Measurements from ENCODE around the gene SVIL. TPM values are rescaled to one million over a fixed set of nuclear protein-coding genes. Genes with fewer than 3 reads are reported as not detected.
"Not testable (repeated sequence)": the region's sequence is repeated elsewhere in the genome, so short reads cannot be mapped to it uniquely, and the experiment has no call there.

The SVIL gene
- total RNA-seq, 1 donor from 2014 or later, result 94.7 TPM

- Histone ChIP-seq H3K4me1 (peaks cover 0 to 4% of the 10 kb centered on the region in 2 donors), H3K27ac (no peak overlapping the region), H3K4me3 (no peak overlapping the region), H3K27me3 (no peaks in the 10 kb centered on the region), H3K9me3 (no peaks in the 10 kb centered on the region), H3K36me3 (peaks cover 0 to 9% of the 10 kb centered on the region in 2 donors)
- intact Hi-C loops (cut with DNase I), result no loop called here
- no peak for TF ChIP-seq CTCF (IDR thresholded peaks at IDR 0.05)
- no peak for DNase-seq (ENCODE audit: low spot score in 2 of 2)
These were observed 59.7 kb downstream of the SVIL start for GRCh38 chr10:29575098-29575455.

- H3K9me3 ChIP-seq; DNase-seq (ENCODE audit: low spot score in 2 of 2); H3K4me3 ChIP-seq; intact Hi-C loops (cut with DNase I); H3K4me1 ChIP-seq; H3K36me3 ChIP-seq; H3K27ac ChIP-seq; H3K27me3 ChIP-seq: not testable (repeated sequence)
These were observed 60.3 kb downstream of the SVIL start for GRCh38 chr10:29574212-29575097.

- H3K9me3 ChIP-seq; H3K4me1 ChIP-seq; intact Hi-C loops (cut with DNase I); H3K36me3 ChIP-seq; H3K4me3 ChIP-seq; DNase-seq (ENCODE audit: low spot score in 2 of 2); H3K27me3 ChIP-seq: not testable (repeated sequence)
- peak overlapping the region in 1 of 2 donors; percentile 52 for H3K27ac ChIP-seq
These were observed 64.5 kb downstream of the SVIL start for GRCh38 chr10:29570248-29570647.

GRCh38 chr10:29569795-29570194 lies 65.0 kb downstream of the SVIL start:
- H3K36me3 ChIP-seq, result peaks cover 0 to 7% of the 10 kb centered on the region in 2 donors
- peaks cover 0 to 4% of the 10 kb centered on the region in 2 donors for H3K4me1 ChIP-seq

GRCh38 chr10:29567003-29567402 lies 67.8 kb downstream of the SVIL start:
- H3K4me1 ChIP-seq, result peaks cover 0 to 4% of the 10 kb centered on the region in 2 donors
- intact Hi-C loops (cut with DNase I), result no loop called here
- peaks cover 14 to 16% of the 10 kb centered on the region in 2 donors for H3K36me3 ChIP-seq

More at GRCh38 chr10:29569795-29570194, 65.0 kb downstream of the SVIL start:
- no peak for TF ChIP-seq CTCF (IDR thresholded peaks at IDR 0.05)
- intact Hi-C loops (cut with DNase I), result no loop called here
- DNase-seq (ENCODE audit: low spot score in 2 of 2), result no peak
- H3K4me3 ChIP-seq, result no peak overlapping the region
- no peaks in the 10 kb centered on the region for H3K27me3 ChIP-seq
- H3K27ac ChIP-seq, result peak overlapping the region in 1 of 2 donors; percentile 52
- H3K9me3 ChIP-seq, result no peaks in the 10 kb centered on the region

GRCh38 chr10:29566209-29566608 lies 68.6 kb downstream of the SVIL start:
- intact Hi-C loops (cut with DNase I); H3K9me3 ChIP-seq; H3K4me1 ChIP-seq; H3K27me3 ChIP-seq; DNase-seq (ENCODE audit: low spot score in 2 of 2); H3K4me3 ChIP-seq; H3K27ac ChIP-seq: not testable (repeated sequence)
- peaks cover 18 to 24% of the 10 kb centered on the region in 2 donors for H3K36me3 ChIP-seq

More at GRCh38 chr10:29567003-29567402, 67.8 kb downstream of the SVIL start:
- Histone ChIP-seq H3K27me3 (no peaks in the 10 kb centered on the region), H3K9me3 (no peaks in the 10 kb centered on the region), H3K4me3 (no peak overlapping the region), H3K27ac (peak overlapping the region in 1 of 2 donors; percentile 34)
- TF ChIP-seq CTCF (IDR thresholded peaks at IDR 0.05), result no peak
- DNase-seq (ENCODE audit: low spot score in 2 of 2), result no peak

- peaks cover 22 to 25% of the 10 kb centered on the region in 2 donors for H3K36me3 ChIP-seq
- no peak for TF ChIP-seq CTCF (IDR thresholded peaks at IDR 0.05)
- peaks cover 0 to 9% of the 10 kb centered on the region in 2 donors for H3K4me1 ChIP-seq
- H3K27me3 ChIP-seq, result no peaks in the 10 kb centered on the region
- peak overlapping the region in 1 of 2 donors; percentile 49 for H3K27ac ChIP-seq
- intact Hi-C loops (cut with DNase I), result no loop called here
- DNase-seq (ENCODE audit: low spot score in 2 of 2), result no peak
- H3K9me3 ChIP-seq, result no peaks in the 10 kb centered on the region
- H3K4me3 ChIP-seq, result no peak overlapping the region
These were observed 71.2 kb downstream of the SVIL start for GRCh38 chr10:29563420-29564035.

- H3K27me3 ChIP-seq; intact Hi-C loops (cut with DNase I); H3K9me3 ChIP-seq; DNase-seq (ENCODE audit: low spot score in 2 of 2); H3K27ac ChIP-seq; H3K4me3 ChIP-seq: not testable (repeated sequence)
- H3K4me1 ChIP-seq, result peaks cover 0 to 11% of the 10 kb centered on the region in 2 donors
- peaks cover 22 to 25% of the 10 kb centered on the region in 2 donors for H3K36me3 ChIP-seq
These were observed 71.8 kb downstream of the SVIL start for GRCh38 chr10:29563006-29563405.
